OCI-LY1 (cell line): Measurements from ENCODE around the gene WNT7B.

Experiments
- EZH2 ChIP-seq: fragments of 200-600 bp; sonication (generic), shearing (Covaris generic); IDR thresholded peaks from 2 replicates; pipeline ENCODE4 v1.8.0; 2017; ENCODE audit warnings: borderline replicate concordance, mixed run types, mild to moderate bottlenecking, antibody characterized with exemption, low read length, moderate library complexity, mixed read lengths
- TF ChIP-seq, protein P1 (sequence below): fragments of 200-600 bp; sonication (generic), shearing (Covaris generic); IDR thresholded peaks from 2 replicates; pipeline ENCODE4 v1.5.1; 2017; ENCODE audit warnings: mild to moderate bottlenecking, antibody characterized with exemption, low read length, moderate library complexity, mixed read lengths

DNA sequence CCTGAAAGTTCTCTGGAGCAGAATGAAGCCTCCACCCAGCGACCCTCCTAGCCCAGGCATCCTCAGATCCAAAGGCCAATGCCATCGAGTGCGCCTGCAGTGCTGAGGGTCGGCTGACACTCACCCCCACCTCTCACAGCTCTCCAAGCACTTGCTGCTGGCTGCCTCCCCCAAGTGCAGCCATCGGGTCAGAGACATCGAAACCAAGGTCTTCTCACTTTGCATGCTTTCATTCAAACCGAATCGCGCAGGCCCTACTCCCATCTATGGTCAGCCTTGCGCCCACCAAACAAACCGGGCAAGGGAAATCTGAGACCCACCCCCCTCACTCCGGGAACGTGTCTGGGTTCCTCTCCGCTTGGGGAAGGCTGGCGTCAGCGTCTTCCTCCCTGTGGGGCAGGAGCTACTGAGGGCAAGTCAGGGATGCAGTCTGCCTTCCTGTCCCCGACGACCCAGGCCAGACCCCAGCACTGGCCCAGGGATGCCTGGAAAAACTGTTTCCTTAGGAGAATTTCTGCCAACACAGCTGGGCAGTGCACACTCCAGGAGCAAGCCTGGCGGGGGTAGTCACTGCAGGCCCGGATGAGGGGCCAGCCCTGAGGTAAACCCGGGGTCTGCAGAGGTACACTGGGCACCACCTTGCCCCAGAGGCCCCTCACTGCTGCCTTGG lies 7.0 kb downstream of the WNT7B start:
- no peak for TF ChIP-seq EZH2
- TF ChIP-seq, protein P1, sequence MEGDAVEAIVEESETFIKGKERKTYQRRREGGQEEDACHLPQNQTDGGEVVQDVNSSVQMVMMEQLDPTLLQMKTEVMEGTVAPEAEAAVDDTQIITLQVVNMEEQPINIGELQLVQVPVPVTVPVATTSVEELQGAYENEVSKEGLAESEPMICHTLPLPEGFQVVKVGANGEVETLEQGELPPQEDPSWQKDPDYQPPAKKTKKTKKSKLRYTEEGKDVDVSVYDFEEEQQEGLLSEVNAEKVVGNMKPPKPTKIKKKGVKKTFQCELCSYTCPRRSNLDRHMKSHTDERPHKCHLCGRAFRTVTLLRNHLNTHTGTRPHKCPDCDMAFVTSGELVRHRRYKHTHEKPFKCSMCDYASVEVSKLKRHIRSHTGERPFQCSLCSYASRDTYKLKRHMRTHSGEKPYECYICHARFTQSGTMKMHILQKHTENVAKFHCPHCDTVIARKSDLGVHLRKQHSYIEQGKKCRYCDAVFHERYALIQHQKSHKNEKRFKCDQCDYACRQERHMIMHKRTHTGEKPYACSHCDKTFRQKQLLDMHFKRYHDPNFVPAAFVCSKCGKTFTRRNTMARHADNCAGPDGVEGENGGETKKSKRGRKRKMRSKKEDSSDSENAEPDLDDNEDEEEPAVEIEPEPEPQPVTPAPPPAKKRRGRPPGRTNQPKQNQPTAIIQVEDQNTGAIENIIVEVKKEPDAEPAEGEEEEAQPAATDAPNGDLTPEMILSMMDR = no peak
